Measurements from ENCODE around the gene PNCK.

The PNCK gene

DNA sequence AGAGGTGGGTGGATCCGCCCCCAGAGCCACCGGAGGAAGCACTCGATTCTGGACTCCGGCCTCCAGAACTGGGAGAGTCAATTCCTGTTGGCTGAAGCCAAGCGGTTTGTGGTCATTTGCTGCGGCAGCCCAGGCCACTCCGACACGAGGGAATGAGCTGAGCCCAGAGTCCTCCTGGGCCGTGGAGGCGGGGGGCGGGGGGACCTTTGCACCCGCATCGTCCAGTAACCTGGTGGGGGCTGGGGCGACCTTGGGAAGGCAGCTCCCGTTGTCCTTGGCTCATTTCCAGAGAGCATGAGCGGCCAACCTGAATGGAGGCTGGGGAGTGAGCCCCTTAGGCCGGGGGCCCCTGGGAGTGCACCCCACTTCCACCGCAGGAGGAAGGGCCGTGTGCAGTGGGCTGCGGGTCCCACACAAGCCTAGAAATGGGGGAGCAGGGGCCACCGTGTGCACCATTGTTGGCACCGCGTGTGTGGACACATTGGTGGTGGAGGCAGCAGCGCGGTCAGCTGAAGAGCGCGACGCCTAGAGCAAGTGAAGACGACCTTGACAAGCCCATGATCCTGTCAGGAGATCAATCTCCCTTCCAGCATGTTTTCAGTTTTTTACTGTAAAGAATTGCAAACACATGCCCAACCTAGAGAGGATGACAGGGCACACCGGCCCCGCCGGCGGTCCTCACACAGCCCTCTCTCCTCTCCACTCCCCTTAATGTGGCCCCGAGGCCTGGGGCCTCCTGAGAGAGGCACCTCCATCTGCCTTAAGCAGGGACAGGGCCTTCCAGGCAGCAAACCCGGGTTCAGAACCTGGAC lies 46.5 kb downstream of the PNCK start:
- no peak for DNase-seq

- no peak for DNase-seq
Measured at GRCh38 chrX:153626025-153626633, 47.5 kb downstream of the PNCK start.

DNA sequence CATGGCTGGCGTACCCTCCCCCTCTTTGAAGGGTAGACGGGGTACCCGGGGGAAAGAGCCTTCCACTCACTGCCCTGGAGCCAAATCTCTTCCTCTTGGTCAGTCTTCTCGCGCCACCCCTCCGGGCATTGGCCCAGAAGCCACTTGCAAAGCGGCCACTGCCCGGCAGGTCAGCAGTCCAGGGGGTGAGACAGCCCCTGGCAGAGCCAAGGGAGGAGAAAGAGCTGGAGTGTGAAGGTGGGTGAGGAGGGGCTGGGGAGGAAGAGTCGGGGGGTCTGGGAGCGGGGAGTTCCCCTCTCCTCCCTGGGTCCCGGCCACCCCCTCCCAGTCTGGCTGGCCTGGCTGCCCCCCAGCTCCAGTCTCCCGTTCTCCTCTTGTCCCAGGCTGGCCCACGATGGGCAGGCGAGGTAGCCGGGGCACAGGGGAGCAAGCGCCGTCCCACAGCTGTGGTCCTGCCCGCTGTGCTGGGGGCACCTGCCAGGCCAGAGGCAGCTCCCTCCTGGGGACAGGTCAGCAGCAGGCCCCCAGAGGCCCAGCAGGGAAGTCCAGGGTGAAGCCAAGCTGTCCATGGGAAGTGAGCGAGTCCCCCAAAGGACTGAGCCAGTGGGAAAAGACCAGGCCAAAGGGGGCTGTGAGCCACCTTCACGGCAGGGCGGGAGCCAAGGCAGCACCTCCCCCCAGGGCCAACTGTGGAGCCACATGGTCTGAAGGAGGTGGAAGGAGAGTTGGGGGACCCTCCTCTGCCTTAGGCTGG lies 48.2 kb downstream of the PNCK start:
- DNase-seq = no peak

- no peak for DNase-seq
Measured at GRCh38 chrX:153624196-153625091, 49.2 kb downstream of the PNCK start.

DNA sequence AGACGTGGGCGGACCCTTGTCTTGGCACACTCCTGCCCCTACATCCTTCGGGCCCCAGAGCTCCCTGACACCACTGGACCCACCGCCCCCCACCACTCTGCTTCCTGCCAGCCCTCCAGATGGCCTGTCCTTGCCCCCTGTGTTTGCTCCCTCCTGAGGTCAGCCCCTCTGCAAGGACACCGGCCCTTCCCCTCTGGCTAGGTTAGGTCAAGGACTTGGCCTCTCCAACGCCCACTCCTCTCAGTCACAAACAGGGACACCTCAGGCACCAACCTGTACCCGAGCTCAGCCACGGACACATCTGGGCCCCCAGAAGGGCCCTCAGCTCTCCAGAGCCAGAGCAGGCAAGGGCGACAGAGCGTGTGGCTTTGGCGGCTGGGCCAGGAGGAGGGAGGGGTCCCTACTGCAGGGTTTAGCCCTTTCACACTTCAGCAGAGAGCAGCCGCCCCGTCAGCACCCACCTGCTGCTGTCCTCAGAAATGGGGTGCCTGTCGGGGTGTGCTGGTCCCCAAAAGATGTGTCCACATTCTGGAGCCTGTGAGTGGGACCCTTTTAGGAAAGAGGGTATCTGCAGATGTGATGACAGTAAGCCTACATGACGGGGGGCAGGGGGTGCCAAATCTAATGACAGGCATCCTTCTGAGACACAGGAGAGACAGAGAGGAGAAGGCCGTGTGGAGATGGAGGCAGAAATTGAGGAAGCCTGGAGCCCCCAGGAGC lies 50.1 kb downstream of the PNCK start:
- no peak for DNase-seq

- no peak for DNase-seq
Measured at GRCh38 chrX:153622661-153623309, 50.8 kb downstream of the PNCK start.

DNA sequence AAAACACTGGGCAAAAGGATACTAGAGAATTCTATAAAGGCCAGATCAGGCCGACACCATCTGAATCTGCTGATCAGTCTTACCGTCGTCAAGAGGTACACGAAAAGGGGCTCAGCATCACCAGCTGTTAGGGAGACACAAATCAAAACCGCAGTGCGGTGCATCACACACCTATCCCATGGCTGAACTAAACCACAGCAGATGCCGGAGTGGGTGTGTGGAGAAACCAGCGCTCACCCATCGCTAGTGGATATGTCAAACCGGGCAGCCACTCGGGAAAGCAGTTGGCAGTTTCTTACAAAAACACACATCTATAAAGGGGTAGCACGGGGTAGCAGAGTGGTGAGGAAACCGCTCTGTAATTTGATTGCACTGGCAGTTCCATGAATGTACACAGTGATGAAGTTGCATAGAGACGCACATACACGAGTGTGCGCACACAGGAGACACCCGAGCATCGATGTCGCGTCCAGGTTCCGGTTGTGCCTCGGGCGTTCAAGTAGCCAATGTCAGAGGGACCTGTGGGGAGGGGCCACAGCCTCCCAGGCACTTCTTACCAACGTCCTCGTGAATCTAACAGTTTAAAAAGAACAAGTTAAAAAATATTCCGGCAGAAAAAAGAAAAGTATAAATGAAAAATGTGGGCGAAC lies 51.5 kb downstream of the PNCK start:
- no peak for DNase-seq

GRCh38 chrX:153620576-153620975 lies 53.0 kb downstream of the PNCK start:
- DNase-seq = no peak

Measured in activated gamma-delta T cell treated with Interleukin-2 at 50 U/mL for 16 hours (primary cell).